Progenitor cell of endocrine pancreas (in vitro differentiated cells): ENCODE data around the gene LEMD2. TPM values are rescaled to one million over a fixed set of nuclear protein-coding genes. Genes with fewer than 3 reads are reported as not detected.

Experiments used
- DNase-seq: peaks from one replicate; pipeline ENCODE4 v3.0.0; 2021; ENCODE audit warnings: low spot score; ENCODE audit not compliant: unreplicated experiment
- H3K27ac Mint-ChIP-seq: 2 replicates; pipeline ENCODE4 v1.8.0; 2021; ENCODE audit warnings: mild to moderate bottlenecking, moderate library complexity, mixed read lengths
- H3K27me3 Mint-ChIP-seq: 2 replicates; pipeline ENCODE4 v1.8.0; 2021; ENCODE audit warnings: mixed read lengths
- H3K36me3 Mint-ChIP-seq: 2 replicates; pipeline ENCODE4 v1.8.0; 2022; ENCODE audit warnings: mixed read lengths; ENCODE audit not compliant: insufficient read depth
- H3K4me1 Mint-ChIP-seq: 2 replicates; pipeline ENCODE4 v1.8.0; 2021; ENCODE audit warnings: low read depth, mixed read lengths
- H3K4me3 Mint-ChIP-seq: 2 replicates; pipeline ENCODE4 v1.8.0; 2021; ENCODE audit warnings: low read depth, mild to moderate bottlenecking, moderate library complexity, mixed read lengths
- H3K9me3 Mint-ChIP-seq: 2 replicates; pipeline ENCODE4 v1.8.0; 2021; ENCODE audit warnings: low read depth, mixed read lengths
- long read RNA-seq: library from polyadenylated mRNA; unstranded; transcript quantifications from one replicate; pipeline ENCODE4 v2.0.0, GENCODE V29; 2020
- total RNA-seq: library from RNA; stranded (reverse); gene quantifications from 2 replicates; pipeline ENCODE4 v1.2.1, GENCODE V29; 2021
- TF ChIP-seq, protein P1 (sequence below): fragments of 200-600 bp; sonication (generic); IDR thresholded peaks from one replicate; pipeline ENCODE4 v1.5.0; 2021; ENCODE audit warnings: antibody characterized with exemption, mild to moderate bottlenecking; ENCODE audit not compliant: unreplicated experiment

The LEMD2 gene
- total RNA-seq: 69.9 and 73.6 TPM in 2 replicates
- long read RNA-seq, partial matches to known transcripts: 1 of 6 reads
- long read RNA-seq, other reads (novel, unspliced or antisense): 3 of 6 reads

DNA sequence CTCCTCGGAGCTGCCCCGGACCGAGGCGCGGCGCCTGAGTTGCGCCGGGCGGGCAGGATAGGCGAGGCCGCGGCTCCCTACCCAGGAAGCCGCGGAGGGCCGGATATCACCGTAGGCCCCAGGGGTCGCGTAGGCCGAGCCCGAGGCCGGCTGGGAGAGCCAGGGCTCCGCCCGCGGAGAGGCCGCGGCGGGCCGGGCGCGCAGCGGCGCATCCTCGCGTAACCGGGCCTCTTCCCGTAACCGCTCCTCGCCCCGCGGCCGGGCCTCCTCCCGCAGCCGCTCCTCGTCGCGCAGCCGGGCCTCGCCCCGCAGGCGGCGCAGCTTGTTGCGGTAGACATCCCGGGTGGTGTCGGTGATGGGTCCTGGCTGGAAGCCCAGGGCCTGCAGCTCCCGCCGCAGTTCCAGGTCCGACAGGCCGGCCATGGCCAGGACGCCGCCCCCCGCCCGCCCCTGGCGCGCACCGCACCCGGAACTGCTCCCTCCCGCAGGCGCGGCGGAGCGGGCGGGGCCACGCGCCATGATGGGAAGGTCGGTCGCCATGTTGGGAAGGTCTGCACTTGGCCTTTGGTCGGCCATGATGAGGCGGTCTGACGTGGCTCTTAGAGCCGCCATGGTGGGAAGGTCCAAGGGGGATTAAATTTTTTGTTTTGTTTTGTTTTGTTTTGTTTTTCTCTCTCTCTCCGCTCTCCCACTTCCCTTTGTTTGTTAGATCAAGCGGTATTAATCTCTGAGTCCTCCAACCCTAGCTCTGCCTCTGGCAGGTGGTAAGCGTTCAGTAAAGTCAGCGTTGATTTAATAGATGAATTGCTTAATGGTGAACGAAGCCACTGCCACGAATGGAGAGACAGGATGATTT is at the start of gene LEMD2:
LEMD2 (minus strand) TSS at position 437 of the 856 bp plus-strand sequence; CDS start at position 423, 14 bp downstream.
- Mint-ChIP-seq H3K9me3 (no peaks in the 10 kb centered on the region), H3K27ac (peak within 1 kb of the TSS; percentile 97), H3K36me3 (peaks cover 3% of the 10 kb centered on the region), H3K27me3 (peaks cover 6% of the 10 kb centered on the region), H3K4me3 (peak within 1 kb of the TSS; percentile 99), H3K4me1 (peaks cover 19% of the 10 kb centered on the region)
- TF ChIP-seq, protein P1, sequence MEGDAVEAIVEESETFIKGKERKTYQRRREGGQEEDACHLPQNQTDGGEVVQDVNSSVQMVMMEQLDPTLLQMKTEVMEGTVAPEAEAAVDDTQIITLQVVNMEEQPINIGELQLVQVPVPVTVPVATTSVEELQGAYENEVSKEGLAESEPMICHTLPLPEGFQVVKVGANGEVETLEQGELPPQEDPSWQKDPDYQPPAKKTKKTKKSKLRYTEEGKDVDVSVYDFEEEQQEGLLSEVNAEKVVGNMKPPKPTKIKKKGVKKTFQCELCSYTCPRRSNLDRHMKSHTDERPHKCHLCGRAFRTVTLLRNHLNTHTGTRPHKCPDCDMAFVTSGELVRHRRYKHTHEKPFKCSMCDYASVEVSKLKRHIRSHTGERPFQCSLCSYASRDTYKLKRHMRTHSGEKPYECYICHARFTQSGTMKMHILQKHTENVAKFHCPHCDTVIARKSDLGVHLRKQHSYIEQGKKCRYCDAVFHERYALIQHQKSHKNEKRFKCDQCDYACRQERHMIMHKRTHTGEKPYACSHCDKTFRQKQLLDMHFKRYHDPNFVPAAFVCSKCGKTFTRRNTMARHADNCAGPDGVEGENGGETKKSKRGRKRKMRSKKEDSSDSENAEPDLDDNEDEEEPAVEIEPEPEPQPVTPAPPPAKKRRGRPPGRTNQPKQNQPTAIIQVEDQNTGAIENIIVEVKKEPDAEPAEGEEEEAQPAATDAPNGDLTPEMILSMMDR: no peak
- DNase-seq: peak; percentile 83

DNA sequence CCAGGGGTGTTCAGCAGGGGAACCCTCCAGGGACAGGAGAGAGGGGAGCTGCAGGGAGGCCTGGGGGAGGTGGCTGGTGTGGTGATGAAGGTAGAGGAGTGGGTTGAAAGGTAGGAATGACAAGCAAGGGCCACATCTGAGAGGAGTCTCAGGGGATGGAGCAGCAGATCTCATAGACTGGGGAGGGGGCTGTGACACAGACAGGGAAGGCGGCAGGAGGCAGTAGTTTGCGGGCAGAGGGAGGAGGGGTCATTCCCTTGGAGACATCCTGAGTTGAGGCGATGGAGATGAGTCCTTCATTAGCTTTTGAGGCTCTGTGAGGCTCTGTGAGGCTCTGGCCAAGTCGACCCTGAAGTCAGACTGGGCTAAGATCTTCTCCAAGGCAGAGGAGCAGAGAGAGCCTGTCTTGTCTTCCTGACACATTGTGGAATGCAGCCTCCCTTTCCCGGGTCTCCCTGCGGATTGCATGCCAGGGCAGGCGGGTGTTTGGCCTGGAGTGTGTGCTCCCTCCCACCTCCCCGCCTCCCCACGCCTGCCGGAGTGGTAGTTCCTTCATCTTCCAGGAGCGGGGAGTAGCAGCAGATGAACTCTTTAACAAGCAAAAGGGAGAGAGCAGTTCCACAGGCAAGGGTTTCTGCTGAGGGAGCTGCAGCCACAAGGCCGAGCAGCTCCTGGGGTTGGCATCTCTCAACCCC is 49.2 kb upstream of the LEMD2 start:
- Mint-ChIP-seq H3K27ac (no peak overlapping the region), H3K36me3 (no peaks in the 10 kb centered on the region), H3K4me3 (no peak overlapping the region), H3K9me3 (peaks cover 5% of the 10 kb centered on the region), H3K27me3 (peaks cover 12% of the 10 kb centered on the region), H3K4me1 (peaks cover 14% of the 10 kb centered on the region)
- TF ChIP-seq, protein P1: no peak
- DNase-seq: no peak

DNA sequence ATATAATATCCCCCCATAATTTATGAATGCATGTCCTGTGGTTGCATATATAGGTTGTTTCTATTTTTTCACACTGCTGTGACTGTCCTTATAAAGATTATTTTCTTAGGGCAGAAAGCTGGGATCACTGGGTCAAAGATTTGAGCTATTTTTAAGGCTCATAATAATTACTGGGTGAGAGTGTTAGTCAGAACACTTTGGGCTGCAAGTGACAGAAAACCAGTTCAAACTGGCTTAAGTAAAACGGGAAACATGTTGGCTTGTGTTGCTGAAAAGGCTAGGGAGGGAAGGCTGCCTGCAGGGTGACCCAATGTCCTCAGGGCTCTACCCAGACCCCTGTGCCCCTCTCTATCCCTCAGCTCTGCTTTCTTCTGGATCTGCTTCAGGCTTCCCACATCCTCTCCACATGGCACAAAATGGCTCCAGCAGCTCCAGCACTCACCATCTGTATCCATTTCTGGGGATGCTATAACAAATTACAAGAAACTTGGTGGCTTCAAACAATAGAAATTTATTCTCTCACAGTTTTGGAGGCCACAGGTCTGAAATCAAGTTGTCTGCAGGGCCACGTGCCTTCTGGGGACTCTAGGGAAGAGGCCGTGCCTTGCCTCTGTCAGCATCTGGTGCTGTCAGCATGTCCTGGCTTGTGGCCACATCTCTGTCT is 48.0 kb upstream of the LEMD2 start:
- Mint-ChIP-seq H3K27ac (no peak overlapping the region), H3K9me3 (peaks cover 5% of the 10 kb centered on the region), H3K27me3 (peaks cover 12% of the 10 kb centered on the region), H3K36me3 (no peaks in the 10 kb centered on the region), H3K4me3 (no peak overlapping the region), H3K4me1 (peaks cover 14% of the 10 kb centered on the region)
- TF ChIP-seq, protein P1: no peak
- no peak for DNase-seq

DNA sequence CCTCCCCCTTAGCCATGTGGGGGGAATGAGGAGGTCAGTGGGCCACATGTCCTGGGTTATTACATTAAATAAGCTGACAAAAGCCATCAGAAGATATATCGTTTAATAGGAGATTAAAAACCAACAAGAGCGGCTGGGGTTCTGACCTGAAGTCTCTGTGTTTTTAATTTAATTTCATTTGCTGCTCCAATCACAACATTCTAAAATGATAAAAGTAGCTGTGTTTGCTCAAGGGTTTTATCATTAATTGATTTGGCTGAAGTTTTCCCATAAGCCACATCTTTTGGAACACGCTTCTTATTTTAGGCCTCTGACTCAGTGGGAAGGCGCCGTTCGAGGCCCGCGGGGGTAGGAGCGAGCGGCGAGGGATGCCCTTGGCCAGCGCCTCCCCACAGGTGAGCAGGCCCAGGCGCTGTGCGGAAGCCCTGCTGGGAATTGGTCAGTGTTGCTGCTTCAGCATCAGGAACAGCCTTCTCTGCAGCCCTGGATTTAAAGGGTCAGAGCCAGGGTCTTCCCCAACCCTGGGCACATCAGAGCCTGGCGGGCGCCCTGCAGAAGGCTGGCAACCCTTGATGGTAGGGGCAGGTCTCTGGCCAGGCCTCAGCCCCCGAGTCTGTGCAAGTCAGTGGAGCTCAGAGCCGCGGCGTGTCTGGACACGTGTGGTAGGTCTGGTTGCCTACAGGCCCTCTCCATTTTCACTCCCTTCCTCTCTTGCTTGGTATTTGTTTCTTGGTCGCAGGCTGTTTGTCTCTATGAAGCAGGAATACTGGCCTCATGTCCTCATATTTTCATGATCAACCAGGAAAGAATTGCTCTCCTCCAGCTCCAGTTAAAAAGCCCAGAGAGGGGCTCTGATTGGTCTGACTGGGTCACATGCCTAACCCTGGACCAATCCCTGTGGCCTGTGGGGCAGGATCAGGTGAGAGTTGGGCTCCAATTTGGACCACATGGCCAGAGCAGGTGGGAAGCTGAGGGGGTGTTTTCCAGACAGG is 45.8 kb upstream of the LEMD2 start:
- no peak overlapping the region for H3K27ac Mint-ChIP-seq
- H3K27me3 Mint-ChIP-seq: peaks cover 26% of the 10 kb centered on the region
- TF ChIP-seq, protein P1: no peak
- DNase-seq: no peak
- peaks cover 5% of the 10 kb centered on the region for H3K9me3 Mint-ChIP-seq
- H3K36me3 Mint-ChIP-seq: no peaks in the 10 kb centered on the region
- no peak overlapping the region for H3K4me3 Mint-ChIP-seq
- H3K4me1 Mint-ChIP-seq: peaks cover 9% of the 10 kb centered on the region
